ENCODE data around the gene PLK3.
"Not testable (repeated sequence)": the region's sequence is repeated elsewhere in the genome, so short reads cannot be mapped to it uniquely, and the experiment has no call there.

The PLK3 gene

DNA sequence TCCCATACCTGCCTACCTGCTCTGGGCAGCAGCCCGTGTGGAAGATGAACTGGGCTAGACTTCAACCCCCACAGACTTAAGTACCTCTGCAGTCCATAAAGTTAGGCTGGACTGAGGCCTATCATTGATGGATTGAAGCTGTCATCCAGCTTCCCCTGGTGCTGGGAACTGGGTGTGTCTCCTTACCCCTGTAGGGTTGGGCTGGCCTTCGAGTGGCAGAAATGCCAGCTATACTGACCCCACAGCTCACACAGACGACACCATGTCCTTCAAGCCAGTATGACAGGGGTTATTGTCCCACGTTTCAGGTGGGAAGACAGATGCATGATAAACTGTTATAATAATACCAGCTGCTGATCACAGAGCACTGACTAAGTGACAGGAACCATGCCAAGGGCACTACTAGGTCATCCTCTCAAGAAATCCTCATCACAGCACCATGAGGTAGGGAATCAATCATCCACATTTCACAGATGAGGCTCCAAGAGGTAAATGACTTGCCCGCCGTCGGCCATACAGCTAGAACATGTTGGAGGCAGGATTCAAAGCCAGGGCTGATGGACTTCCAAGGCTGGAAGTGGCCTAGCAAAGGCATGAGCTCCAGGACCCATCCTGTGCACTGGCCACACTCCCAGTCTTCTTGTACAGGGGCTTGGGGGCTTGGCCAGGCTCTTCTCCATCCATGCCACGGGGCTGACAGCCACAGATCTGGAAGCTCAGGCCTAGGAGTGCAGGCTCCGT is 11.9 kb upstream of the PLK3 start, which contains the start of gene BEST4:
Gene BEST4 (minus strand): TSS at position 51 of the 741 bp plus-strand sequence. CDS start 465 bp downstream, outside the sequence.
- DNase-seq = no peak

DNA sequence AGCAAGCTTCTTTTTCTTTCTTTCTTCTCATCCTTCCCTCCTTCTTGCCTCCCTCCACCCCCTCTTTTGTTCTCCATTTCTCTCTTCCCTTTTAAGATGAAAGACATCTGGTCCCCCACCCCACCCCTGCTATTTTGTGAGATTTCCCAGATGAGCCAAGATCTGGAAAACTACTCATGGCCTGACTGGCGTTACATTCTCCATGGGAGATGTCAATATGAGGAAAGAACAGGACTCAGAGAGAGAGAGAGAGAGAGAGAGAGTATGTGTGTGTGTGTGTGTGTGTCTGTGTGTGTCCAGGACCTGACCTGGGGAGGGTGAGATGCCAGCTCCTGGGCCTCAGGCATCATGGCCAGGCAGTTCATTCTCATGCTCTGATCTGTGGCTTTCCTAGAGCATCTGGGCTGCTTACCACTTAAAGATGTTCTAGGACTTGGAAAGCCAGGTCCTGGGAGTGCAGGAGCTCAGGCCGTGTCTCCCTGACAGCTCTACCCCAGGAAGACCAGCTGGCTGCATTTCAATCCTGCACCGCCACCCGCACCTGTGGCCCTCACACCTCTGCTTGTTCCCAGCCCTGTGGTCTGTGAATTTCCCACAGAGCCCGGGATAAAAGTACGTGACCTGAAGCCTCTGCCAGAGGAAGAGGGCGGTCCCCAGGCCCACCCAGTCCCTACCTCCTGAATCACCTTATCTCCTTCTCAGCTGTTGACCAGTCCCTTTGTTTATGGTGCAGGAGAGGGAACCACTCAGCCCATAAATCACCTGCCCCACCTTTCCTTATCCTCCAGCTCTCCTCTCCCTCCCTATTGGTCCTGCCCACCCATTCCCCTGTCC is 9.0 kb upstream of the PLK3 start:
- DNase-seq = no peak

DNA sequence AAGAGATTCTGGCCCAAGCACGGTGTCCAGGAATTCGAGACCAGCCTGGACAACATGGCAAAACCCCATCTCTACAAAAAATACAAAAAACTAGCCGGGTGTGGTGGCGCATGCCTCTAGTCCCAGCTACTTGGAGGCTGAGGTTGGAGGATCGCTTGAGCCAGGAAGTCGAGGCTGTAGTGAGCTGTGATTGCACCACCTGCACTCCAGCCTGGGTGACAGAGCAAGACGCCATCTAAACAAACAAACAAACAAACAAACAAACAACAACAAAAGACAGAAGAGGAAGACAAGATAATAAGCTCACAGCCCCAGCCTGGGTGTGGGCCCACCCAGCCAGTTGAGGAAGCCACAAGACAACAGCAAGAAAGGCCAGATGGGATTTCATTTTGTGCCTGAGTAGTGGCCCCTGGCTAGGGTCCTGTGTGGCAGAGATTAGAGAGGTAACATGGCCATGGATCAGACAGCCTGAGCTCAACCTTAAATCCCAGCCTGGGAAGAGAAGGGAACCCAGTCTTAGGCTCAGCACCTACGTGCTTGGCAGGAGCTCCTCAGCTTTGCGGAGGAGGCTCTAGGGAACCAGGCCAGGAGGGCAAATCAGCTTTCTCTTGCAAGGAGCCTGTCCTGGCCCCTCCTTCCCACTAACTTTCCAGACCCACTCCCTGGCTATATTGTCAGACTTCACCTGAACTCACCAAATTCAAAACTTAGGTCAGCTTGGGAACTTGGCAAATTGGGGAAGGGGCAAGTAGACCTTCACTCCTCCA is 7.3 kb upstream of the PLK3 start:
- no peak for DNase-seq

DNA sequence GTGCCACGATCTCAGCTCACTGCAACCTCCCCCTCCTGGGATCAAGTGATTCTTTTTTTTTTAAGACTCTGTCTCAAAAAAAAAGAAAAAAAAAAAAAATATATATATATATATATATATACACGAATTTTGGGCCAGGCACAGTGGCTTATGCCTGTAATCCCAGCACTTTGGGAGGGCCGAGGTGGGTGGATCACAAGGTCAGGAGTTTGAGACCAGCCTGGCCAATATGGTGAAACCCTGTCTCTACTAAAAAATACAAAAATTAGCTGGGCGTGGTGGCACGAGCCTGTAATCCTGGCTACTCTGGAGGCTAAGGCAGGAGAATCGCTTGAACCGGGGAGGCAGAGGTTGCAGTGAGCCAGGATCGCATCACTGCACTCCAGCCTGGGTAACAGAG is 2.3 kb upstream of the PLK3 start:
- DNase-seq = not testable (repeated sequence)

DNA sequence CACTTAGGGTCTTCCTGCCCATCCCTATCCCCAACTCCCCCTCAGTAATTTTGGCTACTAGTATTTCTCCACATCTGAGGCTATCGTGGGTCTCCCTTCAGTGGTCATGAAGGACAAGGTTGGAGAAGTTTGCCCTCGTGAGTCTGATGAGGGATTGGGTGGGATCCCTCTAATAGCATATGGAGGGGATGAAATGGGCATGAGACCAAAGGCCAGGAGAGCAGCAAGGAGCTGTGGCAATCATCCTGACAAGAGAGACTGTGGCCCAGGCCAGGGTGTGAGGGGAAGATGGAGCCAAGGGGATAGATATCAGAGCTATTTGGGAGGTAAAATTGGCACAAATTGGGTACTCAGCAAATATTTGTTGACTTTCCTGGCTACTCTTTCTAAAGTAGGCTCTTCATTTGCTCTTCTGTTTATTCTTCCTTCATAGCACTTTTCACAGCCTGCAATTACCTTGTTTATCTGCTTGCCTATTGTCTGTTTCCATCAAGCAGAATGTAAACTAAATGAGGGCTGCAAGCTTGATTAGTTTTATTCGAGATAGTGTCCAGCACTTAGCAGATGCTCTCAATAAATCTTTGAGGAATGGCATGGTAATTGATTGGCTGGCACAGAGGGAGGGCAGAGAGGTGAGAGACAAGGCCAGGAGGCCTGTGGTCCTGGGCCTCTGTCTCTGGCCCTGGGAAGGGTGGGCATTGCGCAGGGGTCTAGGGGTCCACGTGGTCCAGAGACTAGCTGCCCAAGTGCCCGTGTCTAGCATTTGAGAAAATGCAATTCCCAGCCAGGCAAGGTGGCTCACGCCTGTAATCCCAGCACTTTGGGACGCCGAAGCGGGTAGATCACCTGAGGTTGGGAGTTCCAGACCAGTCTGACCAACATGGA is 1.5 kb upstream of the PLK3 start:
- DNase-seq = no peak

DNA sequence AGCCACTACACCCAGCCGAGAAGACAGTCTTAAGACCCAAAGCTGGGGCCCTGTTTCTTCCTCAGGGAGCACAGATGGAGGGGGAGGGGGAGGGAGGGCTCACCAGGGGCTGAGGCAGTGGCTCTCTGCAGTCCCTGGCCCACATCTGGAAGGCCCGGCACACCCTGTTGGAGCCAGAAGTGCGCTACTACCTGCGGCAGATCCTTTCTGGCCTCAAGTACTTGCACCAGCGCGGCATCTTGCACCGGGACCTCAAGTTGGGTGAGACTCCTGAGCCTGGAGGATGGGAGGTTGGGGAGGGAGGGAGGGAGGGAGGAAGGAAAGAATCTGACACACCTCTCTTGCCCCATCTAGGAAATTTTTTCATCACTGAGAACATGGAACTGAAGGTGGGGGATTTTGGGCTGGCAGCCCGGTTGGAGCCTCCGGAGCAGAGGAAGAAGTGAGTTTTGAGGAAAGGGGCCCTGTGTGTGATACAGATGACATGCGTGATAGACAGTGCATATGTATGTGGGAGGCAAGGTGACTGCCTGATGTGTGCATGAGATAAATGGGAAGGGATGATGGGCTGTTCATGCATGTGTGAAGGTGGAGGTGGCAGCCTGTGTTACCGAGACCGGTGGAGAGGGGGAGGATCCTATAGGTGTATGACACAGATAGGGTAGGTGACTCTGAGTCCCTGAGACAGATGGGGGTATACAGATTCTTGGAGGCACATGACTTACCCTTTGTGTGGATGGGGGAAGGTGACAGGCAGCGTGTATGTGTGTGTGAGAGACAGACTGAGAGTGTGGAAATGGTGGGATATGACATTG is 1.5 kb downstream of the PLK3 start:
- peak; percentile 64 for DNase-seq

DNA sequence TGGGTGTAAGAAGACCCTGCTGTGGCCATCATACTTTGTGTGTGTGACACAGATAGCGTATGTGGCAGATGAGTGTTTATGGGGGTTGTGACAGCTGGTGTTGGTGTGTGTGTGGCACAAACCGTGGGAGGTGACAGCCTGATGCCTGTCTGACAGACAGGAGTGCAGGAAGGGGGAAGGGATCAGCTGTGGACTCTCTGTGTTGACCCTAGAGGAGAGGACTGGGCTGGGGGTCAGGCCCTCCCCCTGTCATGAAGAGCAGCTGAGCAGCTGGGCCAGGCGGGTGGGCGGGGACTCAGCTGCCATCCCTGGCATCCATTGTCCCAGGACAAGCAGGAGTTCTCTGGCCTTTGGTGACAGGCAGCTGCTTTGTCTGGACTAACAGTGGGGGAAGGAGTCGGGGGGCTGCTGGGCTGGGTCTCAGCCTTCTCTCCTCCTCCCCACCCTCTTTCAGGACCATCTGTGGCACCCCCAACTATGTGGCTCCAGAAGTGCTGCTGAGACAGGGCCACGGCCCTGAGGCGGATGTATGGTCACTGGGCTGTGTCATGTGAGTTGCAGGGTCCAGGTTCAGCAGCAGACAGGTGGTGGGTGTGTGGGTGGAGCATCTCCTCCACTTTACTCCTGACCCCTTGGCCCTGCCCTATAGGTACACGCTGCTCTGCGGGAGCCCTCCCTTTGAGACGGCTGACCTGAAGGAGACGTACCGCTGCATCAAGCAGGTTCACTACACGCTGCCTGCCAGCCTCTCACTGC is 2.3 kb downstream of the PLK3 start:
- no peak for DNase-seq

DNA sequence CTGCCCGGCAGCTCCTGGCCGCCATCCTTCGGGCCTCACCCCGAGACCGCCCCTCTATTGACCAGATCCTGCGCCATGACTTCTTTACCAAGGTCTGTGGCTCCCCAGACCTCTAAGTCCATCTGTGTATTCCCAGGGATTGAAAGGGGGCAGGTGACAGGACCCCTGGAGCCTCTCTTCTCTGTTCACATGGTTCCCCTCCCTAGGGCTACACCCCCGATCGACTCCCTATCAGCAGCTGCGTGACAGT is 2.8 kb downstream of the PLK3 start:
- DNase-seq = no peak

GRCh38 chr1:44803312-44804095 is 3.3 kb downstream of the PLK3 start:
- DNase-seq = no peak

DNA sequence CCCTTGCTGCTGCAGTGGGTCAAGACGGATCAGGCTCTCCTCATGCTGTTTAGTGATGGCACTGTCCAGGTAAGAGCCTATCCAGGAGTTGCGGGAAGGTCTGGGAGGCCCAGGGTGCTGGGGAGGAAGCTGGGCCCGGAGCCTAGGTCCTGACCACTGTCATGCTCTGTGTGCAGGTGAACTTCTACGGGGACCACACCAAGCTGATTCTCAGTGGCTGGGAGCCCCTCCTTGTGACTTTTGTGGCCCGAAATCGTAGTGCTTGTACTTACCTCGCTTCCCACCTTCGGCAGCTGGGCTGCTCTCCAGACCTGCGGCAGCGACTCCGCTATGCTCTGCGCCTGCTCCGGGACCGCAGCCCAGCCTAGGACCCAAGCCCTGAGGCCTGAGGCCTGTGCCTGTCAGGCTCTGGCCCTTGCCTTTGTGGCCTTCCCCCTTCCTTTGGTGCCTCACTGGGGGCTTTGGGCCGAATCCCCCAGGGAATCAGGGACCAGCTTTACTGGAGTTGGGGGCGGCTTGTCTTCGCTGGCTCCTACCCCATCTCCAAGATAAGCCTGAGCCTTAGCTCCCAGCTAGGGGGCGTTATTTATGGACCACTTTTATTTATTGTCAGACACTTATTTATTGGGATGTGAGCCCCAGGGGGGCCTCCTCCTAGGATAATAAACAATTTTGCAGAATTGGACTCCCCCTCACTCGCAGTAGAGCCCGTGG is 5.3 kb downstream of the PLK3 start:
- no peak for DNase-seq

- no peak for DNase-seq
Measured at GRCh38 chr1:44806025-44806703, 6.0 kb downstream of the PLK3 start.

DNA sequence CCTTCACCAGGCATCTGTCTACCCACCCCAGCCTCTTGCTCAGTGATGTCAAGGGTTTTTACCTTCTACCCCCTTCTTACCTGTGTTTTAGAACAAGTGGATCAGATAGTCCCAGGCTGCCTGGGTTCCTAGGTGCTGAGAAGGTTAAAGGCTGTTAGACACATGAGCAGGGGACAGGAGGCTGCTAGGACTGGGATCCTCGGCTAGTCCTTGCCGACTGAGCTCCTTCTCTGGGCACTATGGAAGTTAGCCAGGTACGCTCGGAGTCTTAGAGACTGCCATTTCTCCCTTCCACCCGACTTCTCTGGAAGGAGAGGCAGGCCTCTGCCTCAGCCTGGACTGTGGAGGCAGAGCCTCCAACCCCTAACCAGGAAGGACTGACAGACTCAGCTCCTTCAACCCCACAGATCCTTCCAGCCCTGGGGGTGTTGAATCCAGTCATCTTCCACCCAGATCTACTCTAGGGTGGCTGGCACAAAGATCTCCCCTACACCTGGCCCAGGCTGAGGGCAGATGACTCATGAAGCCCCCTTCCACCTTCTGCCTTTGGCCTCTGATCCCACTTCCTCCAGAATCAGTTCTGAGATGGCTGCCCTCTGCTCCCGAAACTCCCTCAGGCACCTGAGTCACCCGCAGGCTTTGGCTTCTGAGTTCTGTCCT is 6.7 kb downstream of the PLK3 start, which contains the start of gene DYNLT4:
Gene DYNLT4 (minus strand): TSS at position 648 of the 660 bp plus-strand sequence. CDS start 683 bp downstream, outside the sequence.
- DNase-seq = peak; percentile 13

DNA sequence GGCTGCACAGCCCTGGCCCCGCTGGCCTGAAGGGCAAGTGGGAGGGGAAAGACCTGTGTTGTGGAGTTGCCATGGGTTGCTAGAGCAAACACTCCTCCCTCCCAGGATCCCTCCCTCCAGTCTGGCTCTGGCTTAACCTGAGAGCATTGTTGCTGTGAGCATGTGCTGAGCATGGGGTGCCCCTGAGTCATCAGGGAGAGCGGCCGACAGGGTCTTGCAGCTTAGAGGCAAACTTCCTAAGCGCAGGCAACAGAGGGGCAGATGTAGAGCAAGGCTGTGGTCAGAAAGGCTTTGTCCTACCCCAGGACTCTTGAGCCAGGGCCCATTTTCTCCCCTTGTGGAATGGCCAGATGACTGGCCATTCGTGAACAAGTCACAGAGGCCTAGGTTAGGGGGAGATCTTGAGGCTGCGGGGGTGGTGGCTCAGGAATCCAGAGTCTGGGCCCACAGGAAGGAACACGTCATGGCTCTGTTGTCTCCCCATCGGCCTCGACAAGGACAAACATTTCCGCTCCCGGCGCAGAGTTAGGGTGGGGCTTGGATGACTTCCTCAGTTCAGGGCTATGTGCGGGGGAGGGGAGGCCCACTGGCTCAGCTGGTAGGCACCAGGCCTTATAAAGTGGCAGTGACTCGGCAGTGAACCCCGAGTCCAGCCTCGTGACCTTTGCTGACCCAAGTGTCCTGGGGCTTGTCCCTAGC is 7.3 kb downstream of the PLK3 start:
- DNase-seq = peak; percentile 95

DNA sequence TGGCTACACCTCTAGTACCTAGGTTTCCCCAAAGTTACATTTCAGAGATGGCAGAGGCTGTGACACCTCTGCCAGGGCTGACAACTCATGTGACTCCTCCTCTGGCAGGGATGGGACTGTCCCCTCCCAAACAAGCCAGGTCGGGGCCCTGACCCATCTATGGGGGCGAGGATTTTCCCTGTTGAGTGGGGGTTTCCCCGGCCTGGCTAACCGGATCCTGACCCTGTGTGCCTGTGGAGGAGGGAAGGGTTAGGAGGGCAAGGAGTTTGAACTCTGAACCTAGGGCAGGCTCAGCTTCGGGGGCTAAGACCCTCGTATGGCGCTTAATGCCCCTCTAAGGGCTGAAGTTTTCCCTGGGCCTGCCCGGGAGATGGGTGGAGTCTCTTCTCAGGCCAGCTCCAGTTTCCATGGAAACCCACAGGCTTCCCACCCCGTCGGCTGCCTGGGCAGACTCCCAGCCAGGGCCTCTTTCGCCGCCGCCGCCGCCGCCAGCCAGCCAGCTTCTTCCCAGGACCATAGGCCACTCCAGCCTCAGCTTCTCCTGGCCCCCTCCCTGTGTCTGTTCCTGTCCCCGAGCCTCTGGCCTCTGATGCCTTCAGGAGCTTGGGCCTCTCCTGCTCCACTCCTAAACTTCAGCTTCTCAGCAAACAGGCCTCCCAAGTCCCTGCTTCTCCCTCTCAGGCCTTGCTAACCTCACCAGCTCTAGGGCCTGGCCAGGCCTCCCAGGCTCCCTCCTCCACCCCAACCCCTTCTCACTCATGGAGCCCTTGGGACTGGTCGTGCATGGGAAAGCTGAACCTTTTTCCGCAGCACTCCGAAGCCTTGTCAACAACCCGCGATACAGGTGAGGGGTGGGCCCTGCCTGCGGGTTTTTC is 8.1 kb downstream of the PLK3 start, which contains the start of gene BTBD19:
Gene BTBD19 (plus strand): TSS at position 461 of the 875 bp plus-strand sequence. CDS start 298 bp downstream, at position 759.
- peak; percentile 87 for DNase-seq

- DNase-seq = peak; percentile 93
Measured at GRCh38 chr1:44808938-44809917, 9.1 kb downstream of the PLK3 start.
